ENCODE measurements around the gene MMUT. TPM values are rescaled to one million over a fixed set of nuclear protein-coding genes. Genes with fewer than 3 reads are reported as not detected.

Gene MMUT
- total RNA-seq, 1 experiment from 2014 or later = 12.4 TPM

- Histone ChIP-seq H4K20me1 (ENCODE audit: insufficient read depth) (no peaks in the 10 kb centered on the region), H2AFZ (ENCODE audit: low read depth, low read length, poor library complexity, severe bottlenecking) (no peak overlapping the region), H3K4me3 (replicated peaks in 1 of 2; ENCODE audit: low read depth in 1 of 2, low read length in 2 of 2) (no peak overlapping the region), H3K4me1 (ENCODE audit: control insufficient read depth in 1 of 2, insufficient read depth in 2 of 2, low read length in 2 of 2) (no peaks in the 10 kb centered on the region), H3K9me3 (ENCODE audit: control insufficient read depth in 1 of 2, insufficient read depth in 1 of 2, low read depth in 1 of 2, low read length in 2 of 2) (no peaks in the 10 kb centered on the region), H3K36me3 (ENCODE audit: control insufficient read depth in 1 of 2, insufficient read depth in 2 of 2, low read length in 2 of 2) (no peaks in the 10 kb centered on the region), H3K9me2 (ENCODE audit: insufficient read depth) (no peaks in the 10 kb centered on the region), H3K9ac (ENCODE audit: low read length) (no peak overlapping the region), H3K4me2 (ENCODE audit: low read length) (no peak overlapping the region), H3K79me2 (ENCODE audit: insufficient read depth, low read length) (no peaks in the 10 kb centered on the region), H3K27me3 (ENCODE audit: insufficient read depth, low read length) (no peaks in the 10 kb centered on the region), H3K27ac (ENCODE audit: low read depth, low read length) (no peak overlapping the region)
- CTCF ChIA-PET = no interaction called here
- no TSS peak for BruUV-seq (replicated peaks)
- no peak for TF ChIP-seq YY1 (IDR thresholded peaks at IDR 0.05; ENCODE audit: extremely low read depth, insufficient replicate concordance, low read depth, low read length)
- no peak for TF ChIP-seq POLR2AphosphoS5 (IDR thresholded peaks at IDR 0.05; ENCODE audit: low read depth, low read length)
- no peak for TF ChIP-seq SP1 (IDR thresholded peaks at IDR 0.05; ENCODE audit: low read depth)
- TF ChIP-seq ZNF274 (IDR thresholded peaks at IDR 0.05; ENCODE audit: low read depth, low read length) = no peak
- TF ChIP-seq SRF (IDR thresholded peaks at IDR 0.05; ENCODE audit: low read depth) = no peak
- ATAC-seq (no peak), DNase-seq (ENCODE audit: low read depth, low spot score) (no peak)
- RAD21 ChIA-PET (ENCODE audit: low non-redundant PET in 1 of 2, low total read pairs in 2 of 2, uncharacterized antibody in 2 of 2, unreplicated experiment in 2 of 2) = no interaction called here
- intact Hi-C loops (cut with micrococcal nuclease) = no loop called here
- POLR2A ChIA-PET = no interaction called here
These were observed 56.6 kb downstream of the MMUT start for GRCh38 chr6:49406250-49406970.

- Histone ChIP-seq H3K9me3 (ENCODE audit: control insufficient read depth in 1 of 2, insufficient read depth in 1 of 2, low read depth in 1 of 2, low read length in 2 of 2) (no peaks in the 10 kb centered on the region), H3K36me3 (ENCODE audit: control insufficient read depth in 1 of 2, insufficient read depth in 2 of 2, low read length in 2 of 2) (no peaks in the 10 kb centered on the region), H3K27me3 (ENCODE audit: insufficient read depth, low read length) (no peaks in the 10 kb centered on the region), H3K27ac (ENCODE audit: low read depth, low read length) (no peak overlapping the region), H3K4me1 (ENCODE audit: control insufficient read depth in 1 of 2, insufficient read depth in 2 of 2, low read length in 2 of 2) (no peaks in the 10 kb centered on the region), H2AFZ (ENCODE audit: low read depth, low read length, poor library complexity, severe bottlenecking) (no peak overlapping the region), H3K4me3 (replicated peaks in 1 of 2; ENCODE audit: low read depth in 1 of 2, low read length in 2 of 2) (no peak overlapping the region), H3K9ac (ENCODE audit: low read length) (no peak overlapping the region), H4K20me1 (ENCODE audit: insufficient read depth) (no peaks in the 10 kb centered on the region), H3K79me2 (ENCODE audit: insufficient read depth, low read length) (no peaks in the 10 kb centered on the region), H3K9me2 (ENCODE audit: insufficient read depth) (no peaks in the 10 kb centered on the region), H3K4me2 (ENCODE audit: low read length) (no peak overlapping the region)
- ChIA-PET POLR2A (no interaction called here), CTCF (no interaction called here), RAD21 (ENCODE audit: low non-redundant PET in 1 of 2, low total read pairs in 2 of 2, uncharacterized antibody in 2 of 2, unreplicated experiment in 2 of 2) (no interaction called here)
- ATAC-seq (no peak), DNase-seq (ENCODE audit: low read depth, low spot score) (no peak)
- no TSS peak for BruUV-seq (replicated peaks)
- TF ChIP-seq POLR2A (IDR thresholded peaks at IDR 0.05; ENCODE audit: borderline replicate concordance, extremely low read depth, insufficient read depth, insufficient read length) = no peak
- TF ChIP-seq POLR2AphosphoS5 (IDR thresholded peaks at IDR 0.05; ENCODE audit: low read depth, low read length) = no peak
- TF ChIP-seq FOSL1 (IDR thresholded peaks at IDR 0.05; ENCODE audit: low read depth) = no peak
- no peak for TF ChIP-seq CTCF (IDR thresholded peaks at IDR 0.05 in 2 of 3, conservative IDR thresholded peaks at IDR 0.05 in 1 of 3; ENCODE audit: borderline replicate concordance in 1 of 3, insufficient read depth in 1 of 3, low read depth in 2 of 3, low read length in 2 of 3)
- no peak for TF ChIP-seq CBX3 (IDR thresholded peaks at IDR 0.05; ENCODE audit: low read depth)
- TF ChIP-seq ZBTB33 (IDR thresholded peaks at IDR 0.05; ENCODE audit: extremely low read depth, insufficient replicate concordance, low read length) = no peak
- TF ChIP-seq SP1 (IDR thresholded peaks at IDR 0.05; ENCODE audit: low read depth) = no peak
- TF ChIP-seq EZH2phosphoT487 (IDR thresholded peaks at IDR 0.05; ENCODE audit: borderline replicate concordance) = no peak
- no peak for TF ChIP-seq RAD21 (IDR thresholded peaks at IDR 0.05; ENCODE audit: low read depth)
- no peak for TF ChIP-seq ZNF274 (IDR thresholded peaks at IDR 0.05; ENCODE audit: low read depth, low read length)
- intact Hi-C loops (cut with micrococcal nuclease) = no loop called here
These were observed 62.0 kb downstream of the MMUT start for GRCh38 chr6:49401063-49401462.

Data from HCT116 (cell line).